ENCODE results near the gene TCAF1.

- no peak for TF ChIP-seq CTCF (IDR thresholded peaks at IDR 0.05)
- no peak for TF ChIP-seq EZH2 (IDR thresholded peaks at IDR 0.05; ENCODE audit: borderline replicate concordance, insufficient read depth, low read depth, low read length, poor library complexity, severe bottlenecking)
These were observed 25.8 kb downstream of the TCAF1 start for GRCh38 chr7:143876218-143876617.
